Hematopoietic multipotent progenitor cell treated with erythropoietin and hydrocortisone succinate and interleukin-3 and kit ligand, for 6 days (in vitro differentiated cells): Measurements from ENCODE around the gene TIPRL.
"Not testable (repeated sequence)": the region's sequence is repeated elsewhere in the genome, so short reads cannot be mapped to it uniquely, and the experiment has no call there.

ENCODE experiments used
- DNase-seq: peaks from one replicate; pipeline ENCODE4 v3.0.0-alpha.2; 2015

The TIPRL gene

DNA sequence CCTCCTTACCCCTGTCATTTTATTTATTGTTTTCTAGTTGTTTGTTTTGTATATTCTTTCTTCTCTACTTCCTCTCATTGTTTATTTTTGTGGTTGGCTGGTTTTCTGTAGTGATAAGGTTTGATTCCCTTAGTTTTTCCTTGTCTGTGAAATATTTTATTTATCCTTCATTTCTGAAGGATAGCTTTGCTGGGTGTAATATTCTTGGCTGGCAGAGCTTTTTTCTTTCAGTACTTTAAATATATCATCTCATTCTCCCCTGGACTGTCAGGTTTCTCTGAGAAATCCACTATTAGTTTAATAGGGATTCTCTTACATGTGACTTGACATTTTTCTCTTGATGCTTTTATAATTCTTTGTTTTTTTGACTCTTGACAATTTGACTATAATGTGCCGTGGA, 18.8 kb upstream of the TIPRL start:
- DNase-seq: no peak

DNA sequence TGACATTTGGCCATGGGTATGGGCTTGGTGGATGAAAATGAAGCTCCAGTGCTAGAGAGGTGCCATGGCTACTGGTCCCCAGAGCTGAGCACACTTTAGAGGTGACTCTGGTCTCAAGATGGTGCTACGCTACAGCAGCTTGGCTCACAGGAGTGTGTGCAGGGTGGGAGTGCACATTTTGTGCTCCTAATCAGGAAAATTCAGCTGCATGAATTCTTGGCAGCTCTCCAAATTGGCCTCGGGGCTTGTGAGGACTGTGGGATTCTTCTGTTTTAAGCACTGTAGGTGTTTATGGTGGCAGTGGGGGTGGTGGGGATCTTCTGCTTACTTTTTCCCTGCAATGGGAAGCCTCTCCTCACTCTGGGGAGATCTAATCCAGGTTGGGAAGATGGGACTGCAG, 17.3 kb upstream of the TIPRL start:
- peak; percentile 92 for DNase-seq

DNA sequence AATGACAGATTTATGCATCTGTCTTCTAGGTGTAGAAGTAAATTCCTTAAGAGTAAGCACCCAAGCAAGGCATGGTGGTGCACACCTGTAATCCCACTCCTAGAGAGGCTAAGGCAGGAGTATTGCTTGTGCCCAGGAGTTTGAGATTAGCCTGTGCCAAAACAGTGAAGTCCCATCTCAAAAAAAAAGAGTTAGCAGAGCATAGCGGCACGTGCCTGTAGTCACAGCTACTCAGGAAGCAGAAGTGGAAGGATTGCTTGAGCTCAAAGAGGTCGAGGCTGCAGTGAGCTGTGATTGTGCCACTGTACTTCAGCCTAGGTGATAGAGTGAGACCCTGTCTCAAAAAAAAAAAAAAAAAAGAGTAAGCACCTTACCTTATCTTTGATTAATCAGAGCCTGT, 15.1 kb upstream of the TIPRL start:
- no peak for DNase-seq

DNA sequence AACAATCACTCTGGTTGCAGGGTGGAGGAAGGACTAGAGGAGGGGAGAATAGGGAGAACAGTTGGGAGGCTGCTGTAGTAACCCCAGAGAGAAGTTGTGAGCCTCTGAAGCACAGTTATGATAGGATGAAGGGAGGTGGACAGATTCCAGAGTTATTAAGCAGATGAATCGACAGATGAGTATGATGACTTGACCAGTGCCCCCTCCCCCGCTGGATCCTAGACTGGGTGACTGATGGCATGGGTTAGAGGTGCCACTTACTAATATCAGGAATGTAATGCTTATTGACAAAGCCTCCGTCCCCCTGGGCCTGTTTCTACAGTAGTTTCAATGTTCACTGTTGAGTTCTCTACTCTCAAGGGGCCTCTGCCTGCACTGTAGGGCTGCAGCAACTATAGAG, 14.0 kb upstream of the TIPRL start:
- no peak for DNase-seq

DNA sequence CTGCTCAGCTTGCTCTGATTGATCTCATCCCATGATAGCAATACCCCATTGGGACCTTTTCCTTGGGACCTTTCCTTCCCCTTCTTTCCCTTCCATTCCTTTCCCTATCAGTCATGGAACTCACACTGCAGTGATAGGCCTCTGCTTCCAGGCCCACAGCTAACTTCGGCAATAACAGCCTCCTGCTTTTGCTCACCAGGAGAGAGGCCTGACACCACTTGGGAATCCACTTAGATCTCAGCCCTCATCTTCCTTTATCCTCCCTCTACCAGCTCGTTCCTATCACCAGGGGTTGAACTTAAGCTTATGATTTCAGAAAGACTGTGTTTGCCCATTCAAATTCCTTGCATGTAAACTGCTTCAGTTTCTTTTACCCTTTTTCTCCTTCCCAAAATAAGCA, 11.0 kb upstream of the TIPRL start:
- DNase-seq: no peak

DNA sequence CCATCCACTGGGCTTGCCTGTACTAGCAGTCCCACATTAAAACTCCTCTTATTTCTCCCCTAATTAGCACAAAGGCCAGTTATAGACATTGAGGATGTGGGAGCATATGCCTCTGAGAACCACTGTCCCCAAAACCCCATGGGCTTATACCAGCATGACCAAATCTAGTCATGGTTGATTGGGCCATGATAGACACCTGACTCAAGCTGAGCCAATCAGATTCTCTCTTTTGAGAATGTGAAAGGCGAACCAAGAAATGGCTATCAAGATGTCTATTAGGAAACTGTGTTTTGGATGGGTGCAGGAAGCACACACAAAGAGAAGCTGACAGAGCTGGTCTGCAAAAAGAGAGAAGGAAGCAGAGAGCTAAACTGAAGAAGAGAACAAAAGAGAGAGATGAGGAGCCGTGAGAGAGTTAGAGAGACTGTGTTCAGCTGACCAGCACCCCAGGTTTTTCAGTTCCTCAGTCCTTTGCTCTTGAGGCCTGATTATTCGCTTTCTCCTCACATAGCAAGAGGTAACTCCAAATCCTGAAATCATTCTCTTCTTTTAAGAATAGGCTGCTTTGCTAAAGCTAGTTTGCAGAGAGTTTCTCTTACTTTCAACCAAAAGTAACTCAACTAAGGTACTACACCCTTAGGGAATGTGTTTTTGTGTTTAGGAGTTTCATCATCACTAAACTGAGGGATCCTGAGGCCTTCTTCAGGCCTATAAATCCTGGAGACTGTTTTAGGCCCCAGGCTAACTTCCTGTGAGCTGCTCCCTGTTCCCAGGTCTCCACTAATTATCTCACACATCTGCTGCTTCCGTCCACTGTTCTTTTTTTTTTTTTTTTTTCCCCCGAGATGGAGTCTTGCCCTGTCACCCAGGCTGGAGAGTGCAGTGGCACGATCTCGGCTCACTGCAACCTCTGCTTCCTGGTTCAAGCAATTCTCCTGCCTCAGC, 7.9 kb upstream of the TIPRL start:
- DNase-seq: no peak

DNA sequence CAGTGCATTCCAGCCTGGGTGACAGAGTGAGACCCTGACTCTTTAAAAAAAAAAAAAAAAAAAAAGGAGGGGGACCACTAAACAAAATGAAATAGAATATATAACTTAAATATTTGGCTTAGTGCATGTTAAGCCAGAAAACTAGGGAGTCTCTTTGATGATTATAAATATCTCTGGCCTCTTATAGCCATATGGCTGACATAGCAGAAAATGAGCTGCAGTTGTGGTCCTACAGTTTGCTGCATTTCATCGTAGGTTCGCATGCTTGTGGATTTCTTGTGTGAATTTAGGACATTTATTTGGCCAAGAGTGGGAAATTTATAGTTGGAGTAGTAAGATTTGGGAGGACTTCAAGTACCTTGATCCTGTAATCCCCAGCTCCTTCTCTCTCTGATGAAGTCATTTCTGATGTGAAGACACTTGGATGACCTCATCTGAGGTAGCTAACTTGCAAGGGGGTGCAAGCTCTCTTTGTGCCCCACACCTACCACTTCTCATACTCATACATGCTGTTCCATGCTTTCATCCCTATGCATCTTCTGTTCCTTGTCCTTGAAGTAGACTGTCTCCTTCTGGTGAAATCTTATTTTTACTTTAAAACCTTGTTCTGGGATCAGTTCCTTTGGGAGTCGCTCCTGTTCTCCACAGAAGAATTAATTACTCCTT, 6.4 kb upstream of the TIPRL start:
- no peak for DNase-seq

DNA sequence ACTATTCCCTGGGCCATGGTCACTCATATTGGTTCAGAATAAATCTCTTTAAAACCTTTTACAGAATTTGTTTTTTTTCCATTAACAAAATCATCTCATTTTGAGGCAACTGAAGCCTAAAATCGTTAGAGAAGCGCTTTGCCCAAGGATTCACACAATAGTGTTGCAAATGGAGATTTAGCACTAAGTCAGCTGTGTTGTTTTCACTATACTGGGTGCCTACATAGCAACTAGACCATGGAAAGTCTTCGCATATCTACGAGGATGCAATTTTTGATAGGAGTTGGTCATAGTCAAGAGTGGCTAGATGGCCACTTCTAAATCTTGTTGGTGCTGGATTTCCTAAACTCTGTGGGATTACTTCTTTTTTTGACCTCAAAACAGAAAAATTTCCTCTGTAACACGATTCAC, 530 bp upstream of the TIPRL start:
- no peak for DNase-seq

DNA sequence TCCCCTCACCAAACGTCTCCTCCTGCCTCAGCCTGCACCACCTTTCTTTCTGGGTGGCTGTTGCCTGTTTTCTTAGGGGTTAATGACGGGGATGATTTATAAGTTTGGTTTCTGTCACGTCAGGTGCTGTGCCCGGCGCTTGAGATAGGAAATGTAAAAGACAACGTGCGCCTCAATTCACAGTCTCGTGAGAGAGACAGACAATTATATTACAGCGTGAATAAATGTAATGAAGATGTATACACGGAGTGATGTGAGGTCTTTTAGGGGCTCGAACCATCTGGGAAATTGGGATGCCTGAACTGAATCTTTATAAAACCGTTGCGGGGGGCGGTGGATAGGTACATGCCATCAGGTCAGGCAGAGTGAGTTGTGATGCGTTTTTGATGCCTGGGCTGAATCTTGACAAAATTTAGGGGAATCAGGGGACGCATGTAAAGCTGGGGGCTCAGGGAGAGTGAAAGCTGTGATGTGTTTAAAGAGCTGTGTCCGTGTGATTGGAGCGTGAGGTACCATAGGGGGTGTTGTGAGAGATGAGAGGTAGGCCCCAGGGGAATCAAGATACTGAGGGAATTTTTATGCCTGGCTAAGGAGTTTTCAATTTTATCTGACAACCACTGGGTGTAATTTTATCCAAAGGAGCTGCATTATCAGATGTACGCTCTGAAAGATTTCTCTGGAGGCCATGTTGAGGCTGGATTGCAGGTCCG, 831 bp downstream of the TIPRL start:
- DNase-seq: no peak

DNA sequence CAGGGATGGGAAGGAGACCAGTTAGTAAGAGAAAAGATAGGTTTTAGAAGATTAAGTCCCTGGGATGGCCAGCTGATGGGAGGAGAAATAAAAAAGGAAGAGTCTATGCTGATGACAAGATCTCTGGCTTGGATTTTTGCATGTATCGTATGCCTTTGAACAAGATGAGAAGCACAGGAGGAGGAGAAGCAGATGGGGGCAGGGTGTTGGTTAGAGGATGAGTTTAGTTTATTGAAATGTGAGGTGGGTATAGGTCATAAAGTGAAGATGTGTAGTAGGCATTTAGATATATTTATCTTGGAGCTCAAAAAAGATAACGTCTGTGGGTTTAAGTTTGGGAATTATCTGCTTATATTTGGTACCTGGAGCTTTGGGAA, 1.4 kb downstream of the TIPRL start:
- DNase-seq: peak; percentile 21

DNA sequence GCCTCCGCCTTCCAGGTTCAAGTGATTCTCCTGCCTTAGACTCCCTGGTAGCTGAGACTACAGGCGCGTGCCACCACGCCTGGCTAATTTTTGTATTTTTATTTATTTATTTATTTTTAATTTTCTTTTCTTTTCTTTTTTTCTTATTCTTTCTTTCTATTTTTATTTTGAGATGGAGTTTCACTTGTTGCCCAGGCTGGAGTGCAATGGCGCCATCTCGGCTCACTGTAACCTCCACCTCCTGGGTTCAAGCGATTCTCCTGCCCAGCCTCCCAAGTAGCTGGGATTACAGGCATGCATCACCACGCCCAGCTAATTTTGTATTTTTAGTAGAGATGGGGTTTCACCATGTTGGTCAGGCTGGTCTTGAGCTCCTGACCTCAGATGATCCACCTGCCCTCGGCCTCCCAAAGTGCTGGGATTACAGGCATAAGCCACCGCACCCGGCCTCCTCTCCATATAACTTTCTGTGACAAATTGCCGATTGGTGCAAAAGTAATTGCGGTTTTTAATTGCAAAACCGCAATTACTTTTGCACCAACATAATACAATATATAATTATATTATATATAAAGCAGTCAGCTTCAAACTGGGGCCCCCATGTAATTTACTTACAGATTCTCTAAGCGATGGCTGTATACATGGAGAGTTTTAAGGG, 2.4 kb downstream of the TIPRL start:
- not testable (repeated sequence) for DNase-seq

DNA sequence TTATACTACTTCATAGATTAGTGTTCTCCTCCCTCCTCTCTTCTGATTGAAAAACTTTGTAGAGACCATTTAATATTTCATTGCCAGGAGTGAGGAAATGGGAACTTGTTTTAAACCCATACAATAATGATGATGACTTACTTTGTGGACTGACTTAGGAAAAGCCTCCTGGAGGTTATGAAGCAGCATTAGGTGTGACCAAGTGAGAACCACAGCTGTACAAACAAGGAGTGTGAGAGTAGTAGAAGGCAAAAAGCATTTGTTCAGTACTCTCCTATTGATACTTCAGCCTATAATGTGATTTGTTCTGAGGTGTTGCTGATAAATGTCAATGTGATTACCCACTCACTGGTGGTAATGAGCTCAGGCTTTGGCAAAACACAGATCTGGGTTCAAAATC, 8.4 kb downstream of the TIPRL start:
- no peak for DNase-seq

DNA sequence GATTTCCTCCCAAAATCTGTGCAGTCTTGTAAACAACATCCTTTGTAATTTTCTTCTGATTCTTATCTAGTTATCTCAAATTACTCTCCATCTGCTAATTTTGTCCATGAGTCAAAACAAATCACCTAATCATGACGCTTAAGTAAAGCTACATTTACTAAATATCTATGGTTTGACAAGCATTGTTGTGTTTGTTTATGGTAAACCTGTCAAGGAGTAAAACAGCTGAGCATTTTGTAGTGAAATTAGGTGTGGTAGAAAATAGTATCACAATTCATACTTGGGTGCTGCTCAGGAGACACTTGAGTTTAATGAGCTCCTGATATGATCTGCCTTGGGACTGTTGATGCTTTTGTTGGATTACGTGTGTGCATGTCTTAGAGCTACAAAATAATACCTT, 11.6 kb downstream of the TIPRL start:
- DNase-seq: no peak

DNA sequence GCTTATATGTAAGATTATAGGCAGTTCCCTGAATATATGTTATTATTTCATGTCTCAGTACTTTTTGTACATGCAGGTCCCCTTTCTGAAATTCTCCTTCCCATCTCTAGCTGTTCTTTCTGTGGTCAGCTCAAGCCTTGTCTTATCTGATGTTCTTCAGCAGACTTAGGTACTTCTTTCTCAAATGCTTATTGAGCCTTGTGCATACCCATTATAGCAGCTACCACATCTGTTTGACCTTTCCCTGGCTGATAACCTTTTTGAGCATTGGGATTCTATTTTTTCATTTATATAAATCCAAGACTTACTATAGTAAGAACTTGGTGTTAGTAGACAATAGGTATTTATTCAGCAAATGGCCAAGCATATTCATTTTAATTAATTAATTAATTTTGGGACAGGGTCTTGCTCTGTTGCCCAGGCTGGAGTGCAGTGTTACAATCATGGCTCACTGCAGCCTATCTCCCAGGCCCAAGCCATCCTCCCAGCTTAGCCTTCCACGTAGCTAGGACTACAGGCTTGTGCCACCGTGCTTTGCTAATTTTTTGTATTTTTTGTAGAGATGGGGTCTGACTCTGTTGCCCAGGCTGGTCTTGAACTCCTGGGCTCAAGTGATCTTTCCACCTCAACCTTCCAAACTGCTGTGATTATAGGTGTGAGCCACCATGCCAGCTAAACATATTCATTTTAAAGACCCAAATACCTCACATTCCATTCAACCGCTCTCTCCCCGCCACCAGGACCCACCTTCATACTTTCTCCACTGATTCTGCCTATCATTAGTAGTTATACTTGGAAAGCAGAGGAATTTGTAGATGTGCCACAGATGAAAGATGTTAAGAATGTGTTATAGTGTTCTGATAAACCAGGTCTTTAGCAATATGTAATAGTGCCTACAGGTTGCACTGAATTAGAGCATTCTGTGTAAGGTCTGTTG, 16.7 kb downstream of the TIPRL start:
- DNase-seq: peak; percentile 27

DNA sequence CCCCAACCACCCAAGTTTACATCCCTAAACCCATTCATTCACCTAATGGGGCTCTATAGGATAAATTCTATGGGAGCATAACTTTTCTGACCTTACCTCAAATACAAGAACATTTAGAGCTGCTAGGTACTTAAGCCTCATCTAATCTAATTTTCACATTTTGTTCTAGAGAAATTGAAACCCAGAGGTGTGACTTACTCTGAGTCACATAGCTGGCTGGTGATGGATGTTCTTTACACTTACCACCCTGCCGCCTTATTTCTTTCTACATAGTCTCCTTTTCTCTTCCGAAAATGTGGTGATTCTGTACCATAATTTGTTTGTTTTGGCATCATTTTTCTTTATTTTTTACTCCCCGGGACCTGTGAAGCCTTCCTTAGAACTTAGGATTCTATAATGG, 20.3 kb downstream of the TIPRL start:
- no peak for DNase-seq

DNA sequence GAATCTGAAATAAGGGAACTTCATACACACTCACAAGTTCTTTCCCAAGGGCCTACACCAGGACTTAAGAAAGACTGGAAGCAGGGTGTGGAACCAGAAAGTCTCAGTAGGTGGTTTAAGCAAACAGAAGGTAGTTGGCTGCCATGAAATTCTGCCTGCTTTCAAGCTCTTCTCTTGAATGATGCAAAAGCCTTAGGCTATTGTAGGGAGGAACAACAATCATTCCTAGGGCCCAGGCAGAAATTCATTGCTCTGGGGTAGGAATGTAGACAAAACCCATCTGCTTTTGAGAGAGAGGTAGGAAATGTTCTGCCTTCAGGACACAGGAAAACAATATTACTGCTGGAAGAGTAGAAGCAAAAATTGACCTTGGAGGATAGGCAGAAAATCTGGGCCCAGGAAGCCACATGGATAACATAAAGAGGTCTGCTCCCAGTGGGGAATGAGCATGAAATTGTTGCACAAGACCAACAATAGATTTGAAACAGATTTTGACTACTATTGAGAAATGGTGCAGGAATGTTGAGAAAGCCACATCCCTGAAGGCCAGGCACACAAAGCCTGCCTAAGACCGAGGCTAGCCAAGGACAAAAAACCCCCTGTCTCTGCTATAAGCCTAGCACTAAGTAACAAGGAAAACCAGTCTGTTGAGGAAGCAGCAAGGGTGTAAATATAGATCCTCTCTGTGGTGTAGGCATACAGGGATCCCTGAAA, 24.3 kb downstream of the TIPRL start:
- no peak for DNase-seq

DNA sequence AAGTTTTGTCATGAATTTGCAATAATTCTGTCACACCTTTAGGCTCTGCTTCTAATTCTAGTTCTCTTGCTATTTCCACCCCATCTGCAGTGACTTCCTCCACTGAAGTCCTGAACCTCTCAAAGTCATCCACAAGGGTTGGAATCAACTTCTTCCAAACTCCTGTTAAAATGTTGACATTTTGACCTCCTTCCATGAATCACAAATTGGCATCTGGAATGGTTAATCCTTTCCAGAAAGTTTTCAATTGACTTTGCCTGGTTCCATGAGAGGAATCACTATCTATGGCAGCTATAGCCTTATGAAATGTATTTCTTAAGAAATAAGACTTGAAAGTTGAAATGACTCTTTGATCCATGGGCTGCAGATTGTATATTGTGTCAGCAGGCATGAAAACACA, 27.3 kb downstream of the TIPRL start:
- no peak for DNase-seq

DNA sequence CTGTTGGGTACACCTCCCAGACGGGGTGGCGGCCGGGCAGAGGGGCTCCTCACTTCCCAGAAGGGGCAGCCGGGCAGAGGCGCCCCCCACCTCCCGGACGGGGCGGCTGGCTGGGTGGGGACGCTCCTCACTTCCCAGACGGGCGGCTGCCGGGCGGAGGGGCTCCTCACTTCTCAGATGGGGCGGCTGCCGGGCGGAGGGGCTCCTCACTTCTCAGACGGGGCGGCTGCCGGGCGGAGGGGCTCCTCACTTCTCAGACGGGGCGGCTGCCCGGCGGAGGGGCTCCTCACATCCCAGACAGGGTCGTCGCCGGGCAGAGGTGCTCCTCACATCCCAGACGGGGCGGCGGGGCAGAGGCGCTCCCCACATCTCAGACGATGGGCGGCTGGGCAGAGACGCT, 28.9 kb downstream of the TIPRL start:
- DNase-seq: not testable (repeated sequence)

DNA sequence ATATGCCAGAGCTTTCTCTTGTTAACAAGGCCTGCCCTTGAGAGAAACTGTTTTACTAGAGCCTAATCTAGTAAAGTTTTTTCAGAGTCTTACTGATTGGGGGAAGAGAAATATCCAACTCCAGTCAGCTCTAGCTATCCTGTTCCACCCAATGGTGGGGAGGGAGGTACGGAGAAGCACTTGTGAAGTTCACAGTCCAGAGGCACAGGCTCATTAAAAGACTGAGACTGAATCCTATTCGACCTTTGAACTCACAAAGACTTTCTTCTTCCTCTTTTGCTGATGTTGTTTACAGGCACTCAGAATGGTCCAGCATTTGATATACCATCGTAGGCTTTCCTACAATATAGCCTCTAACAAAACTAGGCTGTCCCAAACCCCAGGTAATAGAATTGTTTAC, 31.6 kb downstream of the TIPRL start:
- no peak for DNase-seq

DNA sequence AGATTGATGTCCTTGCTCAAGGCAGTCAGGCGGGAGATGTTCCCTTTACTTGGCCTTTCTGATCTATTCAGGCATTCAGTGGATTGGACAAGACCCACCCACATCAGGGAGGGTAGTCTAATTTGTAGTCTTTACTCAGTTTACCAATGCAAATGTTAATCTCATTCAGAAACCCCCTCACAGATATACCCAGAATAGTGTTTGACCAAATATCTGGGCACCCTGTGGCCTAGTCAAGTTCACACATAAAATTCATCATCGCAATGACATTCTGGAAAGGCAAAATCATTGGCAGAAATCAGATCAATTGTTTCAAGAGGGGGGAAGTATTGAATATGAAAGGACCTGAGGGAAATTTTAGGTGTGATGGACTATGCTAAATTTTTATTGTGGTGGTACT, 34.6 kb downstream of the TIPRL start:
- DNase-seq: no peak

DNA sequence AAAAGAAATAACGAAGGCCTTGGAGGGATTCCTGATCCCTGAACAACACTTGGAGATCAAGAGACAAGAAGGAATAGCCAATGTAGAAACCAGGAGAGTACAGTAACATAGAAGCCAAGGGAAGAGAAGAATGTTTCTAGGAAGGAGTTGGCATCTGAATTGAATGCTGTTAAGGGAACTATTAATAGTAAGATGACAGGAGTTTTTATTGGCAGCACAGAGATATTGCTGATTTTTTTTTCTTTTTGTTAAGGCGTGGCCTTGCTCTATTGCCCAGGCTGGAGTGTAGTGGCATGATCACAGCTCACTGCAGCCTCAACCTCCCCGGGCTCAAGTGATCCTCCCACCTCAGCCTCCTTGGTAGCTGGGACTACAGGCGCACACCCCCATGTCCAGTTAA, 37.4 kb downstream of the TIPRL start:
- no peak for DNase-seq

DNA sequence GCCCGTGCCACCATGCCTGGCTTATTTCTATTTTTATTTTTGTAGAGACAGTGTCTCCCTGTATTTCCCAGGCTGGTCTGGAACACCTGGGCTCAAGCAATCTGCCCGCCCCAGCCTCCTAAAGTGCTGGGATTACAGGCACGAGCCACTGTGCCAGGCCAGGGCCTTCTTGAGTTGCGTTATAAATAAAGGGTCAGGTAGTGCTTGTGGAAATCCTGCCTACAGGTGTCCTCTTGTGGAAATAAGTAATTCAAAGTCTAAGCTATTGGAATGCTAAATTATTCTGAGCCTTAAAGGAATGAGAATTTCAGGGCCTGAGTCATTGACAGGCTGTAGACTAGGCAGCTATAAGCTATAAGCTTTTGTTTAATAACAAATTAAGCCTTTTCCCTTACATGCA, 38.9 kb downstream of the TIPRL start:
- no peak for DNase-seq
